Fibroblast of pulmonary artery (primary cell): ENCODE results near the gene SLC39A7.

Experiments used
- DNase-seq: peaks from one replicate; pipeline ENCODE4 v3.0.0-alpha.2; 2010; ENCODE audit warnings: low read depth
- H3K4me3 ChIP-seq: replicated peaks from 2 replicates; pipeline ENCODE4 v1.5.1; 2011; ENCODE audit warnings: low read depth, mild to moderate bottlenecking, control low read depth, low read length, moderate library complexity
- TF ChIP-seq, protein P1 (sequence below): IDR thresholded peaks from 2 replicates; pipeline ENCODE4 v1.5.1; 2011; ENCODE audit warnings: mild to moderate bottlenecking, control low read depth, low read length, inconsistent platforms; ENCODE audit errors: missing control alignments

The SLC39A7 gene

GRCh38 chr6:33206864-33207551, 6.3 kb downstream of the SLC39A7 start:
- DNase-seq = peak; percentile 25
- H3K4me3 ChIP-seq = peak overlapping the region; percentile 89
- TF ChIP-seq, protein P1, sequence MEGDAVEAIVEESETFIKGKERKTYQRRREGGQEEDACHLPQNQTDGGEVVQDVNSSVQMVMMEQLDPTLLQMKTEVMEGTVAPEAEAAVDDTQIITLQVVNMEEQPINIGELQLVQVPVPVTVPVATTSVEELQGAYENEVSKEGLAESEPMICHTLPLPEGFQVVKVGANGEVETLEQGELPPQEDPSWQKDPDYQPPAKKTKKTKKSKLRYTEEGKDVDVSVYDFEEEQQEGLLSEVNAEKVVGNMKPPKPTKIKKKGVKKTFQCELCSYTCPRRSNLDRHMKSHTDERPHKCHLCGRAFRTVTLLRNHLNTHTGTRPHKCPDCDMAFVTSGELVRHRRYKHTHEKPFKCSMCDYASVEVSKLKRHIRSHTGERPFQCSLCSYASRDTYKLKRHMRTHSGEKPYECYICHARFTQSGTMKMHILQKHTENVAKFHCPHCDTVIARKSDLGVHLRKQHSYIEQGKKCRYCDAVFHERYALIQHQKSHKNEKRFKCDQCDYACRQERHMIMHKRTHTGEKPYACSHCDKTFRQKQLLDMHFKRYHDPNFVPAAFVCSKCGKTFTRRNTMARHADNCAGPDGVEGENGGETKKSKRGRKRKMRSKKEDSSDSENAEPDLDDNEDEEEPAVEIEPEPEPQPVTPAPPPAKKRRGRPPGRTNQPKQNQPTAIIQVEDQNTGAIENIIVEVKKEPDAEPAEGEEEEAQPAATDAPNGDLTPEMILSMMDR = no peak

GRCh38 chr6:33207552-33208090, 7.0 kb downstream of the SLC39A7 start:
- TF ChIP-seq, protein P1 = no peak
- peak overlapping the region; percentile 89 for H3K4me3 ChIP-seq
- DNase-seq = peak; percentile 52

- peak; percentile 73 for DNase-seq
- peak within 1 kb of the TSS; percentile 89 for H3K4me3 ChIP-seq
- TF ChIP-seq, protein P1 = no peak
Measured at GRCh38 chr6:33208091-33208967, 7.7 kb downstream of the SLC39A7 start, which contains the start of gene RING1. RING1 (plus strand) TSS chr6:33208500; CDS start chr6:33208823, 323 bp downstream.

DNA sequence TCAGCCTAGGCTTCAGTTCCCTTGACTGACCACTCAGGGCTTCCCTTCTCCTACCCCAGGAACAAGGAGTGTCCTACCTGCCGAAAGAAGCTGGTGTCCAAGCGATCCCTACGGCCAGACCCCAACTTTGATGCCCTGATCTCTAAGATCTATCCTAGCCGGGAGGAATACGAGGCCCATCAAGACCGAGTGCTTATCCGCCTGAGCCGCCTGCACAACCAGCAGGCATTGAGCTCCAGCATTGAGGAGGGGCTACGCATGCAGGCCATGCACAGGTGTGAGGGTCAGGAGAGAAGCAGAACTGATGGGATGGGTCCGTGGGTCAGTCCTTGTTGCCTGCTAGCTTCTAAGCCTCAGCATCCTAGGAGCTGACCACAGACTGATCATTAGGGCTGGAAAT, 9.2 kb downstream of the SLC39A7 start:
- TF ChIP-seq, protein P1 = no peak
- DNase-seq = no peak
- no peak overlapping the region for H3K4me3 ChIP-seq

DNA sequence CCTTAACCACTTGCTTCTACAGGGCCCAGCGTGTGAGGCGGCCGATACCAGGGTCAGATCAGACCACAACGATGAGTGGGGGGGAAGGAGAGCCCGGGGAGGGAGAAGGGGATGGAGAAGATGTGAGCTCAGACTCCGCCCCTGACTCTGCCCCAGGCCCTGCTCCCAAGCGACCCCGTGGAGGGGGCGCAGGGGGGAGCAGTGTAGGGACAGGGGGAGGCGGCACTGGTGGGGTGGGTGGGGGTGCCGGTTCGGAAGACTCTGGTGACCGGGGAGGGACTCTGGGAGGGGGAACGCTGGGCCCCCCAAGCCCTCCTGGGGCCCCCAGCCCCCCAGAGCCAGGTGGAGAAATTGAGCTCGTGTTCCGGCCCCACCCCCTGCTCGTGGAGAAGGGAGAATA, 10.5 kb downstream of the SLC39A7 start:
- H3K4me3 ChIP-seq = no peak overlapping the region
- TF ChIP-seq, protein P1 = no peak
- no peak for DNase-seq

GRCh38 chr6:33211666-33212422, 11.2 kb downstream of the SLC39A7 start:
- no peak for DNase-seq
- no peak overlapping the region for H3K4me3 ChIP-seq
- TF ChIP-seq, protein P1 = no peak
